ENCODE data around the gene SFTPA1.

GRCh38 chr10:79581044-79581443 lies 29.7 kb upstream of the SFTPA1 start:
- TF ChIP-seq CTCF (optimal IDR thresholded peaks at IDR 0.05 in 1 of 3, IDR thresholded peaks at IDR 0.05 in 1 of 3, conservative IDR thresholded peaks at IDR 0.05 in 1 of 3; ENCODE audit: extremely low read depth in 1 of 3, insufficient read depth in 2 of 3, low read length in 3 of 3) (no peak), EZH2 (IDR thresholded peaks at IDR 0.05; ENCODE audit: low read length) (no peak)

Measured in keratinocyte (primary cell).